Smooth muscle cell (in vitro differentiated cells): ENCODE data around the gene PAM16. TPM values are rescaled to one million over a fixed set of nuclear protein-coding genes. Genes with fewer than 3 reads are reported as not detected.

Experiments
- DNase-seq: peaks from one replicate; lab custom pipeline; 2025; ENCODE audit not compliant: unreplicated experiment; lab: John Stamatoyannopoulos, UW
- H2AFZ ChIP-seq: fragments of 200-600 bp; sonication (generic); 2 replicates; pipeline ENCODE4 v1.6.0; 2016; ENCODE audit warnings: antibody characterized with exemption, low read depth, mild to moderate bottlenecking
- H3F3A ChIP-seq: fragments of 200-600 bp; sonication (generic); 2 replicates; pipeline ENCODE4 v1.6.0; 2017; ENCODE audit warnings: antibody characterized with exemption, low read depth
- H3K27ac ChIP-seq: fragments of 200-600 bp; sonication (generic); 2 replicates; pipeline ENCODE4 v1.5.1; 2016; ENCODE audit warnings: low read depth, mild to moderate bottlenecking
- H3K27me3 ChIP-seq: fragments of 200-600 bp; sonication (generic); 2 replicates; pipeline ENCODE4 v1.6.1; 2016; ENCODE audit warnings: low read depth, mild to moderate bottlenecking
- H3K36me3 ChIP-seq: fragments of 200-600 bp; sonication (generic); 2 replicates; pipeline ENCODE4 v1.5.1; 2016; ENCODE audit warnings: low read depth
- H3K4me1 ChIP-seq: fragments of 200-600 bp; sonication (generic); 2 replicates; pipeline ENCODE4 v1.5.1; 2016; ENCODE audit warnings: low read depth
- H3K4me2 ChIP-seq: fragments of 200-600 bp; sonication (generic); 2 replicates; pipeline ENCODE4 v1.6.0; 2016; ENCODE audit warnings: mild to moderate bottlenecking
- H3K4me3 ChIP-seq: fragments of 200-600 bp; sonication (generic); 2 replicates; pipeline ENCODE4 v1.5.1; 2016; ENCODE audit warnings: mild to moderate bottlenecking
- H3K79me2 ChIP-seq: fragments of 200-600 bp; sonication (generic); 2 replicates; pipeline ENCODE4 v1.6.0; 2016; ENCODE audit warnings: low read depth, mild to moderate bottlenecking
- H3K9ac ChIP-seq: fragments of 200-600 bp; sonication (generic); 2 replicates; pipeline ENCODE4 v1.6.0; 2016; ENCODE audit warnings: low read depth
- H3K9me3 ChIP-seq: fragments of 200-600 bp; sonication (generic); replicated peaks from 2 replicates; pipeline ENCODE4 v1.5.1; 2016; ENCODE audit warnings: low read depth
- H4K20me1 ChIP-seq: fragments of 200-600 bp; sonication (generic); 2 replicates; pipeline ENCODE4 v1.6.0; 2016; ENCODE audit warnings: low read depth
- CTCF ChIP-seq: fragments of 200-600 bp; sonication (generic); IDR thresholded peaks from 2 replicates; pipeline ENCODE4 v1.5.1; 2017; ENCODE audit warnings: borderline replicate concordance, mild to moderate bottlenecking, antibody characterized with exemption; ENCODE audit not compliant: insufficient read depth, poor library complexity, severe bottlenecking
- WGBS: methylation state at CpG from one replicate; pipeline ENCODE4 v1.1.7; 2016; ENCODE audit warnings: low lambda C conversion rate; 5-methylcytosine and 5-hydroxymethylcytosine counted together
- polyA plus RNA-seq: library from polyadenylated mRNA; unstranded; fragments of >200 nt; fragmentation: Nextera tagmentation; extraction: Ambion mirVana; gene quantifications from 2 replicates; pipeline ENCODE4 v1.2.1, GENCODE V29; 2016
- total RNA-seq: library from RNA; depleted of rRNA; stranded (reverse); fragments of >200 nt; gene quantifications from 2 replicates; pipeline ENCODE4 v1.2.3, GENCODE V29; 2014

PAM16 gene
- total and polyA plus RNA-seq, 2 experiments from 2014 or later, result 29.6 to 47.7 TPM

DNA sequence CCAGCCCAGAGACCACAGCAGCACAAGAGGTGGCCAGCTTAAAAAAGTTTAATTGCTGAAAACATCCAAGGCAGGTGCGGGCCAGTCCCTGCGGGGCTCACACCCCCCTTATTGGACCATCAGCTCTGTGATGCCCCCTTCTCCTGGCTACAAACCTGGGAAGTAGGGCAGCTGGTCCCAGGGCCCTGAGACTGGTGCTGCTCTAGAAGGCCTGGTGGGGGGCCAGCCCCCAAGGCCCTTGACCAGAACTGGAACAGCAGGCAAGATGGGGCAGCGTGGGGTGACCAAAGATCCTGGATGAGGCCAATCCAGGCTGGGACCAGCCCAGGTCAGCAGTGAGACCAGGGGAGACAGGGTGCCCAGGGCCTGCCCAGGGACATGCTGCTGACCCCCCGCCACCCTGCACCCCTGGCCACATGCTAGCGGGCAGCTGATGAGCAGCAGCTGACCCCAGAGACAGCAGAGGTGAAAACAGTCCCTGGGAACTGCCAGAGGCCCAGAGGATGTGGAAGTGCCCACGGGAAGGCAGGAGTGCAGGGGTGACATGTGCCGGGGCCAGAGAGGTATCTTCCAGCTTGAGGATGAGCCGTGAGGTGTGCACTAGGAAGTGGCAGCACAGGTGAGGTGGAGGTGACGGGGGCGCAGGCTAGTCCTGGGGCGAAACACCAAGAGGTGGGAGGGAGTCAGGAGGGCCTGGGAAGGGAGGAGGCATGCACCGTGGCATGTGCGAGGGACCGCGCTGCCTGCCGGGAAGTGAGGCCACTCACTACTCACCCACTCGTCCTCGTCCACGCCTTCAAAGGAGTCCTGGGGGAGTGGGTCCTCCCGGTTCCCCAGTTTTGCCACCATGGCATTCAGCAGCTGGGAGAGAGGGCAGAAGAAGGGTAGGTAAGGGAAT, 3.6 kb upstream of the PAM16 start:
- H3K79me2 ChIP-seq, result peaks cover 10% of the 10 kb centered on the region
- no peak overlapping the region for H3K4me3 ChIP-seq
- no peak for DNase-seq
- H3K27ac ChIP-seq, result no peak overlapping the region
- peaks cover 8% of the 10 kb centered on the region for H3F3A ChIP-seq
- no peaks in the 10 kb centered on the region for H3K36me3 ChIP-seq
- H4K20me1 ChIP-seq, result peaks cover 2% of the 10 kb centered on the region
- no peak overlapping the region for H2AFZ ChIP-seq
- peaks cover 10% of the 10 kb centered on the region for H3K4me1 ChIP-seq
- no peak overlapping the region for H3K4me2 ChIP-seq
- H3K27me3 ChIP-seq, result no peaks in the 10 kb centered on the region
- no peaks in the 10 kb centered on the region for H3K9me3 ChIP-seq
- H3K9ac ChIP-seq, result no peak overlapping the region
- 97% methylated on average over 20 of the region's 20 CpGs for WGBS
- TF ChIP-seq CTCF, result no peak

GRCh38 chr16:4353675-4354074, 2.6 kb upstream of the PAM16 start:
- no peaks in the 10 kb centered on the region for H3K36me3 ChIP-seq
- H3K9me3 ChIP-seq, result no peaks in the 10 kb centered on the region
- H3F3A ChIP-seq, result peaks cover 8% of the 10 kb centered on the region
- H3K79me2 ChIP-seq, result peaks cover 20% of the 10 kb centered on the region
- peaks cover 10% of the 10 kb centered on the region for H3K4me1 ChIP-seq
- peaks cover 4% of the 10 kb centered on the region for H4K20me1 ChIP-seq
- DNase-seq, result no peak
- no peak overlapping the region for H3K27ac ChIP-seq
- no peak for TF ChIP-seq CTCF
- no peak overlapping the region for H3K9ac ChIP-seq
- no peaks in the 10 kb centered on the region for H3K27me3 ChIP-seq
- whole genome bisulfite sequencing, result 96% methylated on average over 4 of the region's 4 CpGs
- H3K4me3 ChIP-seq, result no peak overlapping the region
- no peak overlapping the region for H3K4me2 ChIP-seq
- H2AFZ ChIP-seq, result no peak overlapping the region

DNA sequence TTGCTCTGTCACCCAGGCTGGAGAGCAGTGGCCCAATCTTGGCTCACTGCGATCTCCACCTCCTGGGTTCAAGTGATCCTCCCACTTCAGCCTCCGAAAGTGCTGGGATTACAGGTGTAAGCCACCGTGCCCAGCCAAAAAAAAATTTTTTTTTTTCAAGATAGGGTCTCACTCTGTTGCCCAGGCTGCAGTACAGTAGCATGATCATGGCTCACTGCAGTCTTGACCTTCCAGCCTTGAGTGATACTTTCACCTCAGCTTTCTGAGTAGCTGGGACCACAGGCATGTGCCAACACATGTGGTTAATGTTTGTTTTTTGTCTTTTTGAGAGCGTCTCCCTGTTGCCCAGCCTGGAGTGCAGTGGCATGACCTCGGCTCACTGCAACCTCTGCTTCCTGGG, 1.7 kb upstream of the PAM16 start:
- Histone ChIP-seq H3K9ac (no peak overlapping the region), H3K4me3 (no peak overlapping the region), H3K9me3 (no peaks in the 10 kb centered on the region), H3K4me1 (peaks cover 10% of the 10 kb centered on the region), H3K36me3 (no peaks in the 10 kb centered on the region), H4K20me1 (peaks cover 6% of the 10 kb centered on the region), H2AFZ (no peak overlapping the region), H3K27ac (no peak overlapping the region), H3K4me2 (no peak overlapping the region), H3K79me2 (peaks cover 24% of the 10 kb centered on the region), H3F3A (peaks cover 8% of the 10 kb centered on the region), H3K27me3 (no peaks in the 10 kb centered on the region)
- TF ChIP-seq CTCF, result no peak
- WGBS, result 94% methylated on average over 5 of the region's 5 CpGs
- DNase-seq, result no peak
